Loucy (cell line): ENCODE results near the gene SMAD3.

Experiments
- CTCF ChIP-seq: fragments of 200-600 bp; sonication (generic); conservative IDR thresholded peaks from 2 replicates; pipeline ENCODE4 v1.5.1; 2014; ENCODE audit warnings: mild to moderate bottlenecking, antibody characterized with exemption, low read length
- EZH2phosphoT487 ChIP-seq: fragments of 200-600 bp; IDR thresholded peaks from 2 replicates; pipeline ENCODE4 v1.6.1; 2018; ENCODE audit warnings: antibody characterized with exemption, mild to moderate bottlenecking, moderate library complexity, borderline replicate concordance

GRCh38 chr15:67240235-67241131 lies 175.1 kb downstream of the SMAD3 start:
- TF ChIP-seq CTCF (peak; percentile 73), EZH2phosphoT487 (no peak)
